Measurements from ENCODE around the gene THAP8. TPM values are rescaled to one million over a fixed set of nuclear protein-coding genes. Genes with fewer than 3 reads are reported as not detected.
A peak's percentile ranks its signal among the peaks of the same experiment; 100 is the strongest.

Gene THAP8
- total and polyA plus RNA-seq, 2 of the 13 experiments (the other 11 are each of a cell fraction or from before 2014, with no cell fraction given) = 1.7 to 3.7 TPM

- TF ChIP-seq IRF9 (CRISPR knock-in tag; IDR thresholded peaks at IDR 0.05; ENCODE audit: borderline replicate concordance) = no peak
- peak; percentile 95 for TF ChIP-seq ZNF687 (CRISPR knock-in tag; IDR thresholded peaks at IDR 0.05)
- TF ChIP-seq ZNF431 (CRISPR knock-in tag; IDR thresholded peaks at IDR 0.05; ENCODE audit: borderline replicate concordance, low read depth) = no peak
- peak; percentile 63; the same call in 1 of the 2 replicates for TF ChIP-seq SIN3A (IDR thresholded peaks at IDR 0.05; ENCODE audit: borderline replicate concordance, low read depth, low read length)
- no peak for TF ChIP-seq SKIL (CRISPR knock-in tag; IDR thresholded peaks at IDR 0.05; ENCODE audit: borderline replicate concordance)
- no peak for TF ChIP-seq IRX3 (CRISPR knock-in tag; IDR thresholded peaks at IDR 0.05; ENCODE audit: borderline replicate concordance, low read depth)
- peak; percentile 81; the same call in 1 of the 2 replicates for TF ChIP-seq TBX2 (CRISPR knock-in tag; IDR thresholded peaks at IDR 0.05; ENCODE audit: borderline replicate concordance)
- TF ChIP-seq ZBTB4 (CRISPR knock-in tag; IDR thresholded peaks at IDR 0.05; ENCODE audit: borderline replicate concordance) = no peak
- TF ChIP-seq ZNF572 (CRISPR knock-in tag; IDR thresholded peaks at IDR 0.05) = no peak
- TF ChIP-seq, protein P1, sequence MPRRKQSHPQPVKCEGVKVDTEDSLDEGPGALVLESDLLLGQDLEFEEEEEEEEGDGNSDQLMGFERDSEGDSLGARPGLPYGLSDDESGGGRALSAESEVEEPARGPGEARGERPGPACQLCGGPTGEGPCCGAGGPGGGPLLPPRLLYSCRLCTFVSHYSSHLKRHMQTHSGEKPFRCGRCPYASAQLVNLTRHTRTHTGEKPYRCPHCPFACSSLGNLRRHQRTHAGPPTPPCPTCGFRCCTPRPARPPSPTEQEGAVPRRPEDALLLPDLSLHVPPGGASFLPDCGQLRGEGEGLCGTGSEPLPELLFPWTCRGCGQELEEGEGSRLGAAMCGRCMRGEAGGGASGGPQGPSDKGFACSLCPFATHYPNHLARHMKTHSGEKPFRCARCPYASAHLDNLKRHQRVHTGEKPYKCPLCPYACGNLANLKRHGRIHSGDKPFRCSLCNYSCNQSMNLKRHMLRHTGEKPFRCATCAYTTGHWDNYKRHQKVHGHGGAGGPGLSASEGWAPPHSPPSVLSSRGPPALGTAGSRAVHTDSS (CRISPR knock-in tag; conservative IDR thresholded peaks at IDR 0.05) = no peak
- no peak for TF ChIP-seq ZNF674 (CRISPR knock-in tag; IDR thresholded peaks at IDR 0.05; ENCODE audit: low read depth)
- TF ChIP-seq ISL2 (CRISPR knock-in tag; IDR thresholded peaks at IDR 0.05) = 0 out of 2 replicates have a peak, but pooled peaks have one; percentile 35
- peak; percentile 82 for TF ChIP-seq ZEB1 (IDR thresholded peaks at IDR 0.05; ENCODE audit: insufficient replicate concordance, low read depth)
Observed at GRCh38 chr19:36058481-36059179, 4.5 kb upstream of the THAP8 start (continued).
